Fibroblast of lung (primary cell): ENCODE results near the gene SLC22A1. TPM values are rescaled to one million over a fixed set of nuclear protein-coding genes. Genes with fewer than 3 reads are reported as not detected.

Source experiments
- DNase-seq, 2 donors: peaks; one replicate each; pipeline versions ENCODE4 v3.0.0 to v3.0.0-alpha.2; 2010; ENCODE audit warnings: low read depth in 2 of 2
- H2AFZ ChIP-seq: 2 replicates; pipeline ENCODE4 v1.5.1; 2012; ENCODE audit warnings: low read length, control low read depth, inconsistent platforms
- H3K27ac ChIP-seq: 2 replicates; pipeline ENCODE4 v1.5.1; 2011; ENCODE audit warnings: low read length, control low read depth; ENCODE audit not compliant: insufficient read depth
- H3K27me3 ChIP-seq: 2 replicates; pipeline ENCODE4 v1.5.1; 2011; ENCODE audit warnings: mild to moderate bottlenecking, low read length; ENCODE audit not compliant: control insufficient read depth, insufficient read depth
- H3K36me3 ChIP-seq: 2 replicates; pipeline ENCODE4 v1.5.1; 2011; ENCODE audit warnings: low read length; ENCODE audit not compliant: control insufficient read depth, insufficient read depth
- H3K4me1 ChIP-seq: 2 replicates; pipeline ENCODE4 v1.5.1; 2011; ENCODE audit warnings: low read length; ENCODE audit not compliant: control insufficient read depth, insufficient read depth; ENCODE audit errors: extremely low read depth
- H3K4me2 ChIP-seq: 2 replicates; pipeline ENCODE4 v1.5.1; 2011; ENCODE audit warnings: low read length, control low read depth; ENCODE audit not compliant: insufficient read depth; ENCODE audit errors: extremely low read depth
- H3K4me3 ChIP-seq, 4 experiments: fragments of 200-600 bp in 1 of 4; sonication (generic) in 1 of 4; replicated peaks in 1 of 4; 2 replicates each; pipeline ENCODE4 v1.5.1; 2011 to 2016; ENCODE audit warnings: low read length in 4 of 4, low read depth in 3 of 4, mild to moderate bottlenecking in 3 of 4, control low read depth in 2 of 4, inconsistent platforms in 1 of 4, mixed read lengths in 1 of 4; ENCODE audit not compliant: insufficient read depth in 1 of 4; ENCODE audit errors: control extremely low read depth in 1 of 4
- H3K79me2 ChIP-seq: 2 replicates; pipeline ENCODE4 v1.5.1; 2012; ENCODE audit warnings: mild to moderate bottlenecking, low read length, inconsistent platforms; ENCODE audit not compliant: control insufficient read depth, insufficient read depth
- H3K9ac ChIP-seq: 2 replicates; pipeline ENCODE4 v1.5.1; 2011; ENCODE audit warnings: mild to moderate bottlenecking, low read length, control low read depth; ENCODE audit not compliant: insufficient read depth
- H3K9me3 ChIP-seq: 2 replicates; pipeline ENCODE4 v1.5.1; 2012; ENCODE audit warnings: low read depth, low read length; ENCODE audit not compliant: control insufficient read depth, insufficient read depth
- H4K20me1 ChIP-seq: 2 replicates; pipeline ENCODE4 v1.5.1; 2011; ENCODE audit warnings: low read length; ENCODE audit not compliant: control insufficient read depth, insufficient read depth; ENCODE audit errors: extremely low read depth
- EZH2 ChIP-seq: IDR thresholded peaks from 2 replicates; pipeline ENCODE4 v1.5.1; 2012; ENCODE audit warnings: low read length, control low read depth, mild to moderate bottlenecking; ENCODE audit errors: missing control alignments
- polyA plus RNA-seq, 2 donors: library from polyadenylated mRNA; depleted of rRNA in 1 of 2; stranded (reverse) in 1 of 2; unstranded in 1 of 2; fragments of >200 nt; gene quantifications; 2 replicates each; pipeline ENCODE4 v1.2.1, GENCODE V29; 2011 to 2012; ENCODE audit warnings: missing spikeins in 1 of 2
- total RNA-seq: library from RNA; depleted of rRNA; stranded (reverse); fragments of >200 nt; gene quantifications from 2 replicates; pipeline ENCODE4 v1.2.1, GENCODE V29; 2014
- TF ChIP-seq, protein P1 (sequence below), 2 donors: IDR thresholded peaks in 1 of 2; conservative IDR thresholded peaks in 1 of 2; 1 replicate in 1 of 2; 2 replicates in 1 of 2; pipeline ENCODE4 v1.5.1; 2011 to 2012; ENCODE audit warnings: low read length in 2 of 2, control low read depth in 1 of 2, inconsistent platforms in 1 of 2, low read depth in 1 of 2, mild to moderate bottlenecking in 1 of 2

Gene SLC22A1
- total and polyA plus RNA-seq, 2 donors (not counting 1 experiment from before 2014, with no cell fraction given) = 0.06 to 0.50 TPM

GRCh38 chr6:160095146-160095845 lies 26.3 kb upstream of the SLC22A1 start:
- no peaks in the 10 kb centered on the region for H4K20me1 ChIP-seq
- no peaks in the 10 kb centered on the region for H3K9me3 ChIP-seq
- H2AFZ ChIP-seq = no peak overlapping the region
- H3K9ac ChIP-seq = no peak overlapping the region
- no peak overlapping the region for H3K4me2 ChIP-seq
- no peaks in the 10 kb centered on the region for H3K79me2 ChIP-seq
- H3K36me3 ChIP-seq = peaks cover 19% of the 10 kb centered on the region
- no peaks in the 10 kb centered on the region for H3K4me1 ChIP-seq
- H3K4me3 ChIP-seq = no peak overlapping the region
- TF ChIP-seq, protein P1, sequence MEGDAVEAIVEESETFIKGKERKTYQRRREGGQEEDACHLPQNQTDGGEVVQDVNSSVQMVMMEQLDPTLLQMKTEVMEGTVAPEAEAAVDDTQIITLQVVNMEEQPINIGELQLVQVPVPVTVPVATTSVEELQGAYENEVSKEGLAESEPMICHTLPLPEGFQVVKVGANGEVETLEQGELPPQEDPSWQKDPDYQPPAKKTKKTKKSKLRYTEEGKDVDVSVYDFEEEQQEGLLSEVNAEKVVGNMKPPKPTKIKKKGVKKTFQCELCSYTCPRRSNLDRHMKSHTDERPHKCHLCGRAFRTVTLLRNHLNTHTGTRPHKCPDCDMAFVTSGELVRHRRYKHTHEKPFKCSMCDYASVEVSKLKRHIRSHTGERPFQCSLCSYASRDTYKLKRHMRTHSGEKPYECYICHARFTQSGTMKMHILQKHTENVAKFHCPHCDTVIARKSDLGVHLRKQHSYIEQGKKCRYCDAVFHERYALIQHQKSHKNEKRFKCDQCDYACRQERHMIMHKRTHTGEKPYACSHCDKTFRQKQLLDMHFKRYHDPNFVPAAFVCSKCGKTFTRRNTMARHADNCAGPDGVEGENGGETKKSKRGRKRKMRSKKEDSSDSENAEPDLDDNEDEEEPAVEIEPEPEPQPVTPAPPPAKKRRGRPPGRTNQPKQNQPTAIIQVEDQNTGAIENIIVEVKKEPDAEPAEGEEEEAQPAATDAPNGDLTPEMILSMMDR (conservative IDR thresholded peaks at IDR 0.05 in 1 of 2, IDR thresholded peaks at IDR 0.05 in 1 of 2; ENCODE audit: low read depth in 1 of 2, low read length in 2 of 2) = no peak
- no peak for TF ChIP-seq EZH2
- no peaks in the 10 kb centered on the region for H3K27me3 ChIP-seq
- H3K27ac ChIP-seq = no peak overlapping the region
- DNase-seq = no peak

DNA sequence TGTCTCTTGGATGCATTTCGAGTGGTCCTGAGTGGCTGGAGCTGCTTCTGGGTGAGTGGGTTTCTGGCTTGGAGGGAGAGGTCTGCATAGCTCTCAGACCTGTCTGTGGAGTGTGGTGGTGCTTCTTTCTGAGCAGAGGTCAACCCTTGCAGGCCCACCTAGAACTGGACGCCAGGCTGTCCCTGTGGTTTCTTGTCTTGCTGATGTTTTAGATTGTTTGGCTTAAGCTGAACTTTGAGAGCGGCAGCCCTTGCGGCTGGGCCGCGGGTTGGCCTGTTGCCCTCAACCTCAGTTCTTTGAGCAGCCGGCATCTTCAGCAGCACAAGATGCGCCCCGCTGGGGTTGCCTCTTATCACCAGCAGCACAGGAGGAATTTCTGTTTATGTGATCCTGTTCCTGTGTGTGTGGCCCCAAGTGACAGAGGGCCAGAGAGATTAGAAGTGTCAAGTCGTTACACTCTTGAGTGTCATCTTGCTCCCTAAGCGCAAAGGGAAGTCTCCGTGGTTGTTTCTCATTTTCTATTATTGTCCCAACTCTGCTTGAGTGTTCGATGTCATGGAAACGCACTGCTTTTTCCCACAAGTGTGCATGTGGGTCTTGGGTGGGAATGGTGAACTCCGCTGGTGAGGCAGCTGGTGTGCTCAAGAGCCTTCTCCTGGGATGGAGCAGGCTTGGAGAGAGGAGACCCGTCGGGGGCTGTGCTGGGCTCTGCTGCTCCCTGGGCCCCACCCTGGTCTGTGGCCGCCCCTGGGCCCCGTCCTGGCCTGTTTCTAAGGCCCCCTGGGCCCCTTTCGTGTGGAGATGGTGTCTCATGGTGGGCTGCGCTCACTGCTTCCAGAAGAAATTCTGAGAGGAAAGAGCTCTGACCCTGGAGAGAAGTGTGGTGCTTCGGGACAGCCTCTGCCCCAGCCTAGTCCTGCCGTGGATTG lies 20.1 kb upstream of the SLC22A1 start:
- peak in 1 of 2 donors; percentile 34 for DNase-seq
- H3K9ac ChIP-seq = no peak overlapping the region
- no peaks in the 10 kb centered on the region for H3K4me1 ChIP-seq
- peaks cover 19% of the 10 kb centered on the region for H3K36me3 ChIP-seq
- H3K79me2 ChIP-seq = no peaks in the 10 kb centered on the region
- H2AFZ ChIP-seq = no peak overlapping the region
- H3K9me3 ChIP-seq = no peaks in the 10 kb centered on the region
- TF ChIP-seq, protein P1 (conservative IDR thresholded peaks at IDR 0.05 in 1 of 2, IDR thresholded peaks at IDR 0.05 in 1 of 2; ENCODE audit: low read depth in 1 of 2, low read length in 2 of 2) = no peak
- no peak for TF ChIP-seq EZH2
- H3K27me3 ChIP-seq = no peaks in the 10 kb centered on the region
- H3K4me3 ChIP-seq = no peak overlapping the region
- no peaks in the 10 kb centered on the region for H4K20me1 ChIP-seq
- no peak overlapping the region for H3K27ac ChIP-seq
- H3K4me2 ChIP-seq = no peak overlapping the region

- Histone ChIP-seq H3K27ac (no peak overlapping the region), H4K20me1 (no peaks in the 10 kb centered on the region), H3K4me2 (no peak overlapping the region), H3K9ac (no peak overlapping the region), H3K9me3 (no peaks in the 10 kb centered on the region), H3K4me3 (no peak overlapping the region), H3K4me1 (no peaks in the 10 kb centered on the region), H2AFZ (no peak overlapping the region), H3K36me3 (peaks cover 19% of the 10 kb centered on the region), H3K79me2 (no peaks in the 10 kb centered on the region), H3K27me3 (no peaks in the 10 kb centered on the region)
- TF ChIP-seq, protein P1 (conservative IDR thresholded peaks at IDR 0.05 in 1 of 2, IDR thresholded peaks at IDR 0.05 in 1 of 2; ENCODE audit: low read depth in 1 of 2, low read length in 2 of 2) = no peak
- DNase-seq = no peak
Measured at GRCh38 chr6:160102399-160102798, 19.2 kb upstream of the SLC22A1 start.
